K562 (cell line): ENCODE data around the gene OLFML2A. TPM values are rescaled to one million over a fixed set of nuclear protein-coding genes. Genes with fewer than 3 reads are reported as not detected.
A peak's percentile ranks its signal among the peaks of the same experiment; 100 is the strongest.

ENCODE experiments used
- CBX3 ChIP-seq, 2 experiments: IDR thresholded peaks; 1 replicate in 1 of 2; 2 replicates in 1 of 2; pipeline ENCODE4 v1.6.1; 2012; ENCODE audit warnings: inconsistent platforms in 2 of 2, low read length in 2 of 2, borderline replicate concordance in 1 of 2, control low read depth in 1 of 2
- L3MBTL2 ChIP-seq: fragments of 450-650 bp; IDR thresholded peaks from 2 replicates; pipeline ENCODE4 v1.6.1; 2016; ENCODE audit warnings: mild to moderate bottlenecking, moderate library complexity
- SIN3A ChIP-seq, 2 experiments: fragments of 150-350 bp in 1 of 2; IDR thresholded peaks; 2 replicates each; pipeline ENCODE4 v1.6.1; 2011 to 2016; ENCODE audit warnings: borderline replicate concordance in 2 of 2, low read depth in 2 of 2, low read length in 2 of 2, mild to moderate bottlenecking in 2 of 2, moderate library complexity in 2 of 2; ENCODE audit not compliant: control insufficient read depth in 1 of 2
- YY1 ChIP-seq, 3 experiments: IDR thresholded peaks; 2 replicates each; pipeline ENCODE4 v1.6.1; 2011; ENCODE audit warnings: low read length in 2 of 3, mild to moderate bottlenecking in 2 of 3, moderate library complexity in 2 of 3, borderline replicate concordance in 1 of 3, control low read depth in 1 of 3, low read depth in 1 of 3; ENCODE audit not compliant: insufficient read depth in 3 of 3, insufficient replicate concordance in 2 of 3, control insufficient read depth in 1 of 3, insufficient read length in 1 of 3; ENCODE audit errors: extremely low read depth in 1 of 3
- ZC3H8 ChIP-seq: fragments of 450-650 bp; IDR thresholded peaks from 2 replicates; pipeline ENCODE4 v1.6.1; 2017
- ZNF316 ChIP-seq: fragments of 450-650 bp; IDR thresholded peaks from 2 replicates; pipeline ENCODE4 v1.6.1; 2016
- polyA plus RNA-seq, 8 experiments: library from polyadenylated mRNA; depleted of rRNA in 4 of 8; stranded (reverse) in 5 of 8; unstranded in 3 of 8; fragments of >200 nt; fragmentation: Nextera tagmentation in 2 of 8; fragmentation: Illumina TruSeq in 1 of 8; extraction: Ambion mirVana in 2 of 8; extraction: Trizol in 1 of 8; gene quantifications; 2 replicates each; pipeline versions ENCODE4 v1.2.1 to v1.2.3, GENCODE V29; 2011 to 2014; ENCODE audit warnings: inconsistent platforms in 1 of 8, missing spikeins in 1 of 8
- total RNA-seq, 7 experiments: library from RNA; depleted of rRNA in 6 of 7; stranded (reverse); fragments of >200 nt in 6 of 7; fragmentation: Illumina TruSeq in 2 of 7; extraction: Trizol in 2 of 7; gene quantifications; 2 replicates each; pipeline versions ENCODE4 v1.2.1 to v1.2.3, GENCODE V29; 2011 to 2021; ENCODE audit warnings: low replicate concordance in 1 of 7
- TF ChIP-seq, protein P1 (sequence below): fragments of 450-650 bp; formaldehyde crosslinking; IDR thresholded peaks from 2 replicates; pipeline ENCODE4 v1.4.0; 2020; ENCODE audit warnings: mild to moderate bottlenecking, moderate library complexity
- TF ChIP-seq, protein P2 (sequence below): IDR thresholded peaks from 2 replicates; pipeline ENCODE4 v1.6.1; 2011; ENCODE audit not compliant: insufficient read length; ENCODE audit errors: extremely low read depth
- TF ChIP-seq, protein P3 (sequence below): sonication (generic); formaldehyde crosslinking; IDR thresholded peaks from 2 replicates; pipeline ENCODE4 v1.8.1; 2023; ENCODE audit warnings: mild to moderate bottlenecking, missing genetic modification reagents

The OLFML2A gene
- total and polyA plus RNA-seq, 9 of the 15 experiments (the other 6 are each of a cell fraction or from before 2014, with no cell fraction given): 0.16 TPM; not detected in 8

DNA sequence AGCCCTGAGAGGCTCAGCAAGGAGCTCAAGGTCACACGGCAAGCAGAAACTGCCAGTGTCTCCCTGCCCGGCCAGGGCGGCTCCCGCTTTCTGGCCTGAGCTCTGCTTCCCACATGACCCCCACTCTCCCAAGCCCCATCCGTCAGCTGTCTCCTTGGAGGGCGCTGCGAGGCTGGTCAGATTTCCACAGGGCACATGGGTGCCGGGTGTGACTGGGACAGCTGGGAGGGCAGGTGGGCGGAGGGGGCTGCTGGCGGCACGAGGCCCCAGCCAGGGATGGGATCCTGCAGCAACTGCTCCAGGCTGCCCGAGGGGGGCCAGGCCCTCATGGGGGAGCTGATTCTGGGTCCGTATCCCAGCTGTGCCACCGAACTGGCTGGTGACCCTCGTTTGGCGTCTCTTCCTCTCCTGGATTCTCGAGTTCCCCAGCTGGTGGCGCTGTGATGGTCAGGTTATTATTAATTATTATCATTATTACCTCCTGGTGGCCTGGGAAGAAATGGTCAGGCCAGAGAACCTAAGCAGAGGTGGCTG lies 63.4 kb downstream of the OLFML2A start (continued):
- TF ChIP-seq L3MBTL2 (no peak), ZC3H8 (no peak), YY1 (IDR thresholded peaks at IDR 0.05; ENCODE audit: borderline replicate concordance in 1 of 3, control insufficient read depth in 1 of 3, extremely low read depth in 1 of 3, insufficient read depth in 3 of 3, insufficient read length in 1 of 3, insufficient replicate concordance in 2 of 3, low read depth in 1 of 3, low read length in 2 of 3) (no peak), ZNF316 (no peak), CBX3 (IDR thresholded peaks at IDR 0.05; ENCODE audit: borderline replicate concordance in 1 of 2, low read length in 2 of 2) (no peak), SIN3A (IDR thresholded peaks at IDR 0.05; ENCODE audit: borderline replicate concordance in 2 of 2, control insufficient read depth in 1 of 2, low read depth in 2 of 2, low read length in 2 of 2) (no peak)
- TF ChIP-seq, protein P1, sequence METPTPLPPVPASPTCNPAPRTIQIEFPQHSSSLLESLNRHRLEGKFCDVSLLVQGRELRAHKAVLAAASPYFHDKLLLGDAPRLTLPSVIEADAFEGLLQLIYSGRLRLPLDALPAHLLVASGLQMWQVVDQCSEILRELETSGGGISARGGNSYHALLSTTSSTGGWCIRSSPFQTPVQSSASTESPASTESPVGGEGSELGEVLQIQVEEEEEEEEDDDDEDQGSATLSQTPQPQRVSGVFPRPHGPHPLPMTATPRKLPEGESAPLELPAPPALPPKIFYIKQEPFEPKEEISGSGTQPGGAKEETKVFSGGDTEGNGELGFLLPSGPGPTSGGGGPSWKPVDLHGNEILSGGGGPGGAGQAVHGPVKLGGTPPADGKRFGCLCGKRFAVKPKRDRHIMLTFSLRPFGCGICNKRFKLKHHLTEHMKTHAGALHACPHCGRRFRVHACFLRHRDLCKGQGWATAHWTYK (CRISPR knock-in tag): no peak
- TF ChIP-seq, protein P2, sequence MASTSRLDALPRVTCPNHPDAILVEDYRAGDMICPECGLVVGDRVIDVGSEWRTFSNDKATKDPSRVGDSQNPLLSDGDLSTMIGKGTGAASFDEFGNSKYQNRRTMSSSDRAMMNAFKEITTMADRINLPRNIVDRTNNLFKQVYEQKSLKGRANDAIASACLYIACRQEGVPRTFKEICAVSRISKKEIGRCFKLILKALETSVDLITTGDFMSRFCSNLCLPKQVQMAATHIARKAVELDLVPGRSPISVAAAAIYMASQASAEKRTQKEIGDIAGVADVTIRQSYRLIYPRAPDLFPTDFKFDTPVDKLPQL: no peak
- TF ChIP-seq, protein P3, sequence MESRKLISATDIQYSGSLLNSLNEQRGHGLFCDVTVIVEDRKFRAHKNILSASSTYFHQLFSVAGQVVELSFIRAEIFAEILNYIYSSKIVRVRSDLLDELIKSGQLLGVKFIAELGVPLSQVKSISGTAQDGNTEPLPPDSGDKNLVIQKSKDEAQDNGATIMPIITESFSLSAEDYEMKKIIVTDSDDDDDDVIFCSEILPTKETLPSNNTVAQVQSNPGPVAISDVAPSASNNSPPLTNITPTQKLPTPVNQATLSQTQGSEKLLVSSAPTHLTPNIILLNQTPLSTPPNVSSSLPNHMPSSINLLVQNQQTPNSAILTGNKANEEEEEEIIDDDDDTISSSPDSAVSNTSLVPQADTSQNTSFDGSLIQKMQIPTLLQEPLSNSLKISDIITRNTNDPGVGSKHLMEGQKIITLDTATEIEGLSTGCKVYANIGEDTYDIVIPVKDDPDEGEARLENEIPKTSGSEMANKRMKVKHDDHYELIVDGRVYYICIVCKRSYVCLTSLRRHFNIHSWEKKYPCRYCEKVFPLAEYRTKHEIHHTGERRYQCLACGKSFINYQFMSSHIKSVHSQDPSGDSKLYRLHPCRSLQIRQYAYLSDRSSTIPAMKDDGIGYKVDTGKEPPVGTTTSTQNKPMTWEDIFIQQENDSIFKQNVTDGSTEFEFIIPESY (CRISPR knock-in tag): peak; percentile 53; the same call in 1 of the 2 replicates
